ENCODE data around the gene ADARB2.

Gene ADARB2

GRCh38 chr10:1153251-1153763 is 584.0 kb downstream of the ADARB2 start:
- no peak for DNase-seq (ENCODE audit: low read depth in 1 of 2, low spot score in 1 of 2)
- Histone ChIP-seq H3K4me3 (replicated peaks; ENCODE audit: insufficient read depth, low read length) (no peak overlapping the region), H3K27ac (replicated peaks) (no peak overlapping the region), H3K27me3 (ENCODE audit: insufficient read depth, poor library complexity, severe bottlenecking) (no peaks in the 10 kb centered on the region)
- TF ChIP-seq SPI1 (IDR thresholded peaks at IDR 0.05; ENCODE audit: borderline replicate concordance, low read depth): no peak
- no peak for TF ChIP-seq REST (IDR thresholded peaks at IDR 0.05; ENCODE audit: insufficient replicate concordance, low read depth)
- TF ChIP-seq POLR2AphosphoS5 (IDR thresholded peaks at IDR 0.05; ENCODE audit: low read depth): no peak
- TF ChIP-seq GABPA (IDR thresholded peaks at IDR 0.05; ENCODE audit: low read depth): no peak
- no peak for TF ChIP-seq CTCF (IDR thresholded peaks at IDR 0.05; ENCODE audit: insufficient read depth, low read length)

GRCh38 chr10:1152386-1153250 is 584.7 kb downstream of the ADARB2 start:
- Histone ChIP-seq H3K4me3 (replicated peaks; ENCODE audit: insufficient read depth, low read length) (no peak overlapping the region), H3K27ac (replicated peaks) (no peak overlapping the region), H3K27me3 (ENCODE audit: insufficient read depth, poor library complexity, severe bottlenecking) (no peaks in the 10 kb centered on the region)
- no peak for TF ChIP-seq CTCF (IDR thresholded peaks at IDR 0.05; ENCODE audit: insufficient read depth, low read length)
- no peak for TF ChIP-seq SPI1 (IDR thresholded peaks at IDR 0.05; ENCODE audit: borderline replicate concordance, low read depth)
- no peak for TF ChIP-seq REST (IDR thresholded peaks at IDR 0.05; ENCODE audit: insufficient replicate concordance, low read depth)
- TF ChIP-seq POLR2AphosphoS5 (IDR thresholded peaks at IDR 0.05; ENCODE audit: low read depth): no peak
- no peak for DNase-seq (ENCODE audit: low read depth in 1 of 2, low spot score in 1 of 2)

- DNase-seq (ENCODE audit: low read depth in 1 of 2, low spot score in 1 of 2): no peak
- H3K27ac ChIP-seq (replicated peaks): no peak overlapping the region
- H3K27me3 ChIP-seq (ENCODE audit: insufficient read depth, poor library complexity, severe bottlenecking): no peaks in the 10 kb centered on the region
- TF ChIP-seq POLR2AphosphoS5 (IDR thresholded peaks at IDR 0.05; ENCODE audit: low read depth): no peak
- no peak for TF ChIP-seq CTCF (IDR thresholded peaks at IDR 0.05; ENCODE audit: insufficient read depth, low read length)
- no peak overlapping the region for H3K4me3 ChIP-seq (replicated peaks; ENCODE audit: insufficient read depth, low read length)
Observed at GRCh38 chr10:1151076-1152033, 586.0 kb downstream of the ADARB2 start.

Measured in HL-60 (cell line).